Stimulated activated CD4-positive, alpha-beta T cell treated with anti-CD3 and anti-CD28 coated beads, Interleukin-15, amount 100 ng/mL, for 24 hours (primary cell): ENCODE results near the gene CMC1.
"Not testable (repeated sequence)": the region's sequence is repeated elsewhere in the genome, so short reads cannot be mapped to it uniquely, and the experiment has no call there.

Source experiments
- DNase-seq: peaks from one replicate; pipeline ENCODE4 v3.0.0-alpha.2; 2020

The CMC1 gene

GRCh38 chr3:28247286-28247685, 5.9 kb downstream of the CMC1 start:
- no peak for DNase-seq

- no peak for DNase-seq
Measured at GRCh38 chr3:28250999-28251398, 9.6 kb downstream of the CMC1 start.

- no peak for DNase-seq
Measured at GRCh38 chr3:28252001-28252431, 10.6 kb downstream of the CMC1 start.

DNA sequence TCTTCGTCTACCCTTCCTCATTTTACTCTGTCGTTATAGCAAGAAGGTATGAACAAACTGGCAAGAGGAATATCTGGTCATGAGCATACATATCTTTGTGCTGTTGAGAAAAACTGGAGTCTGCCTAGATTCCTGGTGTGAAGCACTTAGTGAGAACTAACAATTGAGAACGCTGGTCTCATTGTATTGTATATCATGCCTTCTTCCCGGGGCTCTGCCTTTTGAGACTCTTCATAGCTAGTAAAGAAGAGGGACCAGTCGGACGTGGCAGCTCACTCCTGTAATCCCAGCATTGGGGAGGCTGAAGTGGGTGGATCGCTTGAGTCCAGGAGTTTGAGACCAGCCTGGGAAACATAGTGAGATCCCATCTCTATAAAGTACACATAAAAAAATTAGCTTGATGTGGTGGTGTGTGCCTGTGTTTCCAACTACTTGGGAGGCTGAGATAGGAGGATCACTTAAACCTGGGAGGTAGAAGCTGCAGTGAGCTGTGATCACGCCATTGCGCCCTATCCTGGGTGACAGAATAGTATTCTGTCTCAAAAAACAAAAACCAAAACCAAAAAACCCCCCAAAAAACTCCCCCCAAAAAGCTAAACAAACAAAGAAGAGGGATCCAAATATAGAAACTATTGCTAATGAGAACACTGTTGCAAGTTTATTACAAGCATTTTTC, 11.8 kb downstream of the CMC1 start:
- no peak for DNase-seq

DNA sequence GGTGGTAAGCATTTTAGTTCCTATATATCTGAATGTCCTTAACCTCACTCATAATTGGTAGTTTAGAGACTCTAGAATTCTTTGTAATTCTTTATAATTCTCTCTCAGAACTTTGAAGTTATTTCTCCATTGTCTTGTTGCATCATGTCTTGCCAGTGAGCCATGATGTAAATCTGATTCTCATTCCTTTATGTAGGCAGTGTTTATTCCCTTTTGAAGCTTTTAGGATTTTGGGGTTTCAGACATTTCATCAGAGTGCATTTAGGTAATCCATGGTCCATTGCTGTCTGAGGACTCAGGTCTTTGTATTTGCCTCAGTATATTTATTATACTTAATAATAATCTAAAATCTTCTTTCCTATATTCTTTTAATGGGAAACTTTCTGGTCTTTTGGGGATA, 20.6 kb downstream of the CMC1 start:
- no peak for DNase-seq

- no peak for DNase-seq
Measured at GRCh38 chr3:28265641-28266040, 24.2 kb downstream of the CMC1 start.

- no peak for DNase-seq
Measured at GRCh38 chr3:28267984-28268849, 26.8 kb downstream of the CMC1 start.

DNA sequence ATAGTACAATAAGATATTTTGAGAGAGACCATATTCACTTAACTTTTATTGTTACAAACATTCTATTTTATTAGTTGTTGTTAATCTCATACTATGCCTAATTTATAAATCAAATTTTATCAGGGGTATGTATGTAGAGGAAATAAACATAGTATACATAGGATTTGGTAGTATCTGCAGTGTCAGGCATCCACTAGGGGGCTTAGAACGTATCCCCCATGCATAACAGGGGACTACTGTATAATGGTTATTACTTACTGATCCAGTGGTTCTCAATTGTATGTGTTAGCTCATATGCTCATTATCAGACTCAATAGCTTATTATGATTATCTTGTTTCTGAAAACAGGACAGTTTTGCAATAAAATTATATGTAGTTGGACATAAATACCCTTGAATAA, 27.6 kb downstream of the CMC1 start:
- DNase-seq = no peak

DNA sequence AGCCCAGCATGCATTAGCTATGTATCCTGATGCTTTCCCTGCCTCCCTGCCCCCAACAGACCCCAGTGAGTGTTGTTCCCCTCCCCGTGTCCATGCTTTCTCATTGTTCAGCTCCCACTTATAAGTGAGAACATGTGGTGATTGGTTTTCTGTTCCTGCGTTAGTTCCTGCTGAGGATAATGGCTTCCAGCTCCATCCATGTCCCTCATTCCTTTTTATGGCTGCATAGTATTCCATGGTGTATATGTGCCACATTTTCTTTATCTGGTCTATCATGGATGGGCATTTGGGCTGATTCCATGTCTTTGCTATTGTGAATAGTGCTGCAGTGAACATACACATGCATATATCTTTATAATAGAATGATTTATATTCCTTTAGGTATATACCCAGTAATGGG, 28.5 kb downstream of the CMC1 start:
- DNase-seq = not testable (repeated sequence)

DNA sequence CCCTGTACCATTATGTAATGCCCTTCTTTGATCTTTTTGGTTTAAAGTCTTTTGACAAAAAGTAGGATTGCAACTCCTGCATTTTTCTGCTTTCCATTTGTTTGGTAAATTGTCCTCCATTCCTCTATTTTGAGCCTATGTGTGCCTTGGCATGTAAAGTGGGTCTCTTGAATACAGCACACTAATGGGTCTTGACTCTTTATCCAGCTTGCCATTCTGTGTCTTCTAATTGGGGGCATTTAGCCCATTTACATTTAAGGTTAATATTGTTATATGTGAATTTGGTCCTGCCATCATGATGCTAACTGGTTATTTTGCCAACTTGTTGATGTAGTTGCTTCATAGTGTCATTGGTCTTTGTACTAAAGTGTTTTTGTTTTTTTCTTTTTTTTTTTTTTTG, 32.4 kb downstream of the CMC1 start:
- DNase-seq = no peak

GRCh38 chr3:28278918-28279317, 37.5 kb downstream of the CMC1 start:
- DNase-seq = no peak

DNA sequence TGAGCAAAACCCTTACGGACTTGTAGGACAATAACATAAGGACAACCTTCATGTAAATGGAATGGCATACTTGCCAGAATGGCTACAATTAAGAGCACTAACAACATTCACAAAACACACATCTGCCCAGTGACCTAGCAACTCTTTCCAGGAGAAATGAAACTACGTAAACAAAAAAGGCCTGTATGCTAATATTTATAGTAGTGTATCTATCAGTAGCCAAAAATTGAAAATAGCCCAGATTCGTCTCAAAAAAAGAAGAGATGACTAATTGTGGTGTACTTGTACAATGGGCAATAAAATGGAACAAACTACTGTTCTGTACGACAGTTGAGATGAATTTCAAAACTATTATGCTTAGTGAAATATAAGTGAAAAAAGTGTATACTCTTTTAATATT, 38.4 kb downstream of the CMC1 start:
- DNase-seq = no peak

DNA sequence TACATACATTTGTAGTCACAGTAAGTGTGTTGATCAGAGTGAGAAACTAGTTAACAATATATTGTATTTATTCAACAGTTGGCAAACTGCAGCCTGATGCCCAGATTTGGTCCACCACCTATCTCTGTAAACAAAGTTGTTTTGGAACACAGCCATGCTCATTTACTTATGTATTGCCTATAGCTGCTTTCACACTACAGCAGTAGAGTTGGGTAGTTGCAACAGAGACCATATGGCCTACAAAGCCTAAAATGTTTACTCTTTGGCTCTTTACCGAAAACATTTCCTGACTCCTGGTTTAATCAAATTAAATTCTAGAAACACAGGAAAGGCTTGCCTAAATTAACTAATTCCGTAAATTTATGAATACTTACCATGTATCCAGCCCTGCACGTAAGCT, 39.4 kb downstream of the CMC1 start:
- no peak for DNase-seq

DNA sequence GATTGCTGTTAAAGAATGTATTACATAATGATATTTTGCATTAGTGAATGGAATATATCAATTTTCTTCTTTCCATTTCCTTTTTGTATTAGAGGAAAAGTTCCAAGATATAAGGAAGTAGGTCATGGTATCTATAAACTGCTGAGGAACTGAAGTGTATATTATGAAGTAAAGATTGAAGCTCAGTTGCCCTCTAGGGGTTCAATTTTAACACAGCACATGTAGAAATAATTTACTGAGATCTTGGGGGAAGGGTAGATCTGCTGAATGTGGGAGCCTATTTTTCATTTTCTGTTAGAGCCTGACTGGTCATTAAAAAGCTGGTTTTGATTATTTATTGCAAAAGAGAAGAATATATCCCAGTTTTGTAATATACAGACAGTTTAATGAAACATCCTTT, 45.2 kb downstream of the CMC1 start:
- DNase-seq = no peak

- no peak for DNase-seq
Measured at GRCh38 chr3:28287046-28287445, 45.6 kb downstream of the CMC1 start.

- no peak for DNase-seq
Measured at GRCh38 chr3:28290863-28291300, 49.5 kb downstream of the CMC1 start.

DNA sequence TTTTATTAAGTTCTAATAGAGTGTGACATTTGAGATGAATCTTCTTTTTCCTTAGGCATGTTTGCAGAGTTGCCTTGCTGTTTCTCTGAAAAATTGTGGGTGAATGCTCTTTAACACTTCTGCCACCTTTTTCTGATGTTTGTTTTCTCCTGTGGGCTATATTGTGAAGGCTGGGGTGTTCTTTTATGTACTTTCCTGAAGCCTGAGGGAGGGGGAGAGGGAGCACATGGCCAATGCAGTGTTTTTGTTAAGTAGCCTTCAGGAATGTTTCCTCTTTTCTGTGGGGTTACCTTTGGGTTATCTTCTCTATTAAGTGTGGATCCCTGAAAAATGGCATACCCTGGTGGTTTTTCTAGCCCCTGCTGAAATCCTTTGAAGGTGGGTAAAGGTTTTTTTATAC, 50.2 kb downstream of the CMC1 start:
- DNase-seq = no peak

- DNase-seq = no peak
Measured at GRCh38 chr3:28292622-28293021, 51.2 kb downstream of the CMC1 start.

GRCh38 chr3:28294667-28295413, 53.4 kb downstream of the CMC1 start:
- no peak for DNase-seq

GRCh38 chr3:28295898-28296490, 54.6 kb downstream of the CMC1 start:
- no peak for DNase-seq

GRCh38 chr3:28299705-28300104, 58.3 kb downstream of the CMC1 start:
- no peak for DNase-seq

- DNase-seq = no peak
Measured at GRCh38 chr3:28300345-28300962, 59.0 kb downstream of the CMC1 start.

GRCh38 chr3:28301688-28302087, 60.3 kb downstream of the CMC1 start:
- no peak for DNase-seq
